ENCODE measurements around the gene MAP1A. TPM values are rescaled to one million over a fixed set of nuclear protein-coding genes. Genes with fewer than 3 reads are reported as not detected.
A peak's percentile ranks its signal among the peaks of the same experiment; 100 is the strongest.

MAP1A gene
- total RNA-seq, 2 donors from 2014 or later, result 0.66 to 1.1 TPM

- peaks cover 42% of the 10 kb centered on the region for H3K27me3 Mint-ChIP-seq (ENCODE audit: insufficient read depth)
- peak overlapping the region; percentile 98 for H3K27ac ChIP-seq (ENCODE audit: low read depth, low read length)
- no peaks in the 10 kb centered on the region for H3K9me3 ChIP-seq (ENCODE audit: control insufficient read depth, low read length)
- H3K9me3 Mint-ChIP-seq, result no peaks in the 10 kb centered on the region
- H3K4me1 Mint-ChIP-seq, result peaks cover 18% of the 10 kb centered on the region
- TF ChIP-seq CTCF (conservative IDR thresholded peaks at IDR 0.05), result peak; percentile 65
- H3K36me3 Mint-ChIP-seq (ENCODE audit: low read depth), result no peaks in the 10 kb centered on the region
- DNase-seq, result peak; percentile 99
- peak overlapping the region; percentile 98 for H3K4me3 ChIP-seq (ENCODE audit: low read length)
- peaks cover 39% of the 10 kb centered on the region for H3K27me3 ChIP-seq (ENCODE audit: control insufficient read depth, insufficient read depth, low read length, poor library complexity, severe bottlenecking)
- 0 to 6% methylated on average over 3 to 41 of the region's 41 CpGs for WGBS, 2 experiments (ENCODE audit: insufficient coverage in 1 of 2, insufficient read length in 1 of 2)
- H3K36me3 ChIP-seq (ENCODE audit: control insufficient read depth, insufficient read depth, low read length), result no peaks in the 10 kb centered on the region
- peak overlapping the region; percentile 73 for H3K9ac ChIP-seq (ENCODE audit: extremely low read depth, low read length, poor library complexity, severe bottlenecking)
- no peaks in the 10 kb centered on the region for H3K4me1 ChIP-seq (ENCODE audit: control insufficient read depth, insufficient read depth, low read length)
- peak overlapping the region; percentile 91 for H3K4me3 Mint-ChIP-seq
- H3K27ac Mint-ChIP-seq, result peak overlapping the region; percentile 97
Observed at GRCh38 chr15:43510200-43511011, 7.0 kb upstream of the MAP1A start.

- Histone ChIP-seq H3K9ac (ENCODE audit: extremely low read depth, low read length, poor library complexity, severe bottlenecking) (no peak overlapping the region), H3K27me3 (ENCODE audit: control insufficient read depth, insufficient read depth, low read length, poor library complexity, severe bottlenecking) (peaks cover 47% of the 10 kb centered on the region), H3K36me3 (ENCODE audit: control insufficient read depth, insufficient read depth, low read length) (no peaks in the 10 kb centered on the region), H3K9me3 (ENCODE audit: control insufficient read depth, low read length) (no peaks in the 10 kb centered on the region), H3K4me3 (ENCODE audit: low read length) (peak overlapping the region; percentile 98), H3K27ac (ENCODE audit: low read depth, low read length) (peak overlapping the region; percentile 64), H3K4me1 (ENCODE audit: control insufficient read depth, insufficient read depth, low read length) (no peaks in the 10 kb centered on the region)
- peaks cover 18% of the 10 kb centered on the region for H3K4me1 Mint-ChIP-seq
- H3K27ac Mint-ChIP-seq, result peak overlapping the region; percentile 54
- peaks cover 50% of the 10 kb centered on the region for H3K27me3 Mint-ChIP-seq (ENCODE audit: insufficient read depth)
- TF ChIP-seq CTCF (conservative IDR thresholded peaks at IDR 0.05), result peak; percentile 60
- 7 to 8% methylated on average over 29 to 38 of the region's 39 CpGs for WGBS, 2 experiments (ENCODE audit: insufficient coverage in 1 of 2, insufficient read length in 1 of 2)
- no peaks in the 10 kb centered on the region for H3K36me3 Mint-ChIP-seq (ENCODE audit: low read depth)
- DNase-seq, result peak; percentile 80
- H3K4me3 Mint-ChIP-seq, result peak overlapping the region; percentile 91
- no peaks in the 10 kb centered on the region for H3K9me3 Mint-ChIP-seq
Observed at GRCh38 chr15:43511012-43511885, 6.2 kb upstream of the MAP1A start.

GRCh38 chr15:43513550-43513949 lies 3.9 kb upstream of the MAP1A start:
- no peak overlapping the region for H3K4me3 Mint-ChIP-seq
- Histone ChIP-seq H3K27ac (ENCODE audit: low read depth, low read length) (no peak overlapping the region), H3K9me3 (ENCODE audit: control insufficient read depth, low read length) (no peaks in the 10 kb centered on the region), H3K27me3 (ENCODE audit: control insufficient read depth, insufficient read depth, low read length, poor library complexity, severe bottlenecking) (peaks cover 68% of the 10 kb centered on the region), H3K36me3 (ENCODE audit: control insufficient read depth, insufficient read depth, low read length) (no peaks in the 10 kb centered on the region), H3K4me3 (ENCODE audit: low read length) (no peak overlapping the region), H3K9ac (ENCODE audit: extremely low read depth, low read length, poor library complexity, severe bottlenecking) (no peak overlapping the region), H3K4me1 (ENCODE audit: control insufficient read depth, insufficient read depth, low read length) (peaks cover 5% of the 10 kb centered on the region)
- H3K27me3 Mint-ChIP-seq (ENCODE audit: insufficient read depth), result peaks cover 72% of the 10 kb centered on the region
- 88% methylated on average over 1 of the region's 1 CpG; no CpG with 5 or more reads in 1 of the 2 experiments for WGBS, 2 experiments (ENCODE audit: insufficient coverage in 1 of 2, insufficient read length in 1 of 2)
- no peaks in the 10 kb centered on the region for H3K9me3 Mint-ChIP-seq
- DNase-seq, result no peak
- no peak overlapping the region for H3K27ac Mint-ChIP-seq
- no peaks in the 10 kb centered on the region for H3K36me3 Mint-ChIP-seq (ENCODE audit: low read depth)
- TF ChIP-seq CTCF (conservative IDR thresholded peaks at IDR 0.05), result no peak
- H3K4me1 Mint-ChIP-seq, result peaks cover 36% of the 10 kb centered on the region

Measured in endodermal cell (in vitro differentiated cells).